CD4-positive, alpha-beta T cell treated with Interferon gamma for 1 hour (primary cell): ENCODE data around the gene AMN.
"Not testable (repeated sequence)": the region's sequence is repeated elsewhere in the genome, so short reads cannot be mapped to it uniquely, and the experiment has no call there.

ENCODE experiments used
- DNase-seq: peaks from one replicate; pipeline ENCODE4 v3.0.0-alpha.2; 2020

The AMN gene

DNA sequence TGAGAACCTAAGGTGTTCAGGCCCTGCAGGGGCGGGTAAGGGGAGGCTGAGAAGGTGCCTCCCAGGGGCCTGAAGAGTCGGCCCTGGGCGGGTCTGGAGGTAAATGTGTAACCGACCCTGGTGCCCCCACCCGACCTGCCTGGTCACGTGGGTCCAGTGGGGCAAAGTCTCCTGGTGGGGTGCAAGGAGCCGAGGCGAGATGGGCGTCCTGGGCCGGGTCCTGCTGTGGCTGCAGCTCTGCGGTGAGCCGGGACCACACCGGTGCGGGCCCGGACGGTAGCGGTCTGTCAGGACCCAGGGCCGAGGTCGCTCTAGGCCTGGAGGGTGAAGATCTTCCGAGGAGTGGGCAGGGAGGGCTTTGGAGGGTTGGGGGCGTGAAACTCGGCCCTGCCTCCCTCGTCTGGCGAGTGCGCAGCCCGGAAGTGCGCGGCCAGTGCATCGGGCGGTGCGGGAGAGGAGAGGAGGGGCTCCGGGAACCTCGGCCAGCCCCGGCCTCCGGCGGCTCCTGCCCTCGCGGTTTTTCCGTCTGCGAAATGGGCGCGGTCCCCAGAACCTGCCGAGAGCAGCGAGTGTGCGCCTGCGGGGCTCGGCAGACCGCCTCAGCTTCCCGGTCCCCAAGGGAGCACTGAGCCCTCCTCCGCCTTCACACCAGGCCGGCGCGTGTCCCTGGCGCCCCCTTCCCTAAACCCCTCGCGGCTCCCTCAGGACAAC lies at the start of gene AMN:
Gene AMN, plus strand, starts transcription at position 174 of the 711 bp plus-strand sequence. Its CDS starts 26 bp downstream, at position 200.
- no peak for DNase-seq

DNA sequence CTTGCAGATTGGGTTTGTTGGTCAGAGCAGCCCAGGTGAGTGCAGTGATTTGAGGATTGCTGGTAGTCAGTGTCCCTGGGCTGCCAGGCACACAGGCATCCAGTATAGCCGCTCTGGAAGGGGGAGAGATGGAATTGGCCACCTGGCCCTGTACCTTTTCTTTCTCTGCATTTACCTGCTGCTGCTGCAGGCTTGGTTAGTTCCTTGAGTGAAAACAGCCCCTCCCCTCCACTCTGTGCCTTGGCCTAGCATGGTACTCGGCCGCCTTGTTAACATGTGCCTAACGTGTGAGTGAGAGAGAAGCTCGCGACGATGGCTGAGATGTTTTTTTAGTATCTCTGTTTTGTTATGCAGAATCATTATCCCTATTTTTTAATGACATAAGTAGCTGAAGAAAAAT lies 49.3 kb upstream of the AMN start:
- DNase-seq, result no peak

GRCh38 chr14:102873546-102874061 lies 48.9 kb upstream of the AMN start:
- DNase-seq, result no peak

GRCh38 chr14:102875652-102876051 lies 46.8 kb upstream of the AMN start:
- DNase-seq, result no peak

GRCh38 chr14:102877511-102877910 lies 45.0 kb upstream of the AMN start:
- DNase-seq, result not testable (repeated sequence)

DNA sequence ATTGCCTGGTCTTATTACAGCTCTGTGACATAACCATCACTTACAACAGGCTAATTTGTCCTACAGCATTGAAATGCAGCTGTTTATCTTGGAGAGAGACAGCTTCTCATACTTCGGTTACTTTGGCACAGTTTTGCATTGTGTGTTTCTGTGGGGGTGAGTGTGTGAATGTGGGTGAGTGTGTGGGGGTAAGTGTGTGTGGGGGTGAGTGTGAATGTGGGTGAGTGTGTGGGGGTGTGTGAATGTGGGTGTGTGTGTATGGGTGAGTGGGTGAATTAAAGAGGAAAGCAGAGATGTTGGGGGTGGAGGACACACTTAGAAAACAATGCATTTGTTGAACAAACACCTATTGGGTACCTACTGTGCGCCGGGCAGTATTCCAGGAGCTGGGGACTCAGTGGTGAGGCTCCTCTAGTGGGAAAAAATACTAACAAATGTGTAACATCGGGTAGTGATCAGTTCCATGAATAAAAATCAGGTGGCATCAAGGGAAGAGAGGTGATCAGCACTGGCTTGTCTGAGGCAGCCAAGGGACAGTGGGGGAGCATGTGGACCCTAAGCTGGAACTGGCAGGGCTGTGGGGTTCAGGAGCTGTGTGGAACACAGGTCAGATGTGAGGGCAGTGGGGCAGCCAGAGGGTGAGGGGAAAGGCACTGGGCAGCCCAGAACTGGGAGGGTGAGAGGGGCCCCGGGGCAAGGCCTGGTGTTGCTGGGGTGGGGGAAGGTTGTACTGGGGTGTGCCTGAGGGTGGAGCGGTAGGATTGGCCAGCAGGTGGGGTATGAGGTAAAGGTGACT lies 44.1 kb upstream of the AMN start:
- no peak for DNase-seq

- no peak for DNase-seq
These were observed 43.4 kb upstream of the AMN start for GRCh38 chr14:102878970-102879460.

- DNase-seq, result no peak
These were observed 40.1 kb upstream of the AMN start for GRCh38 chr14:102882226-102882906.

GRCh38 chr14:102883089-102883541 lies 39.3 kb upstream of the AMN start:
- DNase-seq, result no peak

DNA sequence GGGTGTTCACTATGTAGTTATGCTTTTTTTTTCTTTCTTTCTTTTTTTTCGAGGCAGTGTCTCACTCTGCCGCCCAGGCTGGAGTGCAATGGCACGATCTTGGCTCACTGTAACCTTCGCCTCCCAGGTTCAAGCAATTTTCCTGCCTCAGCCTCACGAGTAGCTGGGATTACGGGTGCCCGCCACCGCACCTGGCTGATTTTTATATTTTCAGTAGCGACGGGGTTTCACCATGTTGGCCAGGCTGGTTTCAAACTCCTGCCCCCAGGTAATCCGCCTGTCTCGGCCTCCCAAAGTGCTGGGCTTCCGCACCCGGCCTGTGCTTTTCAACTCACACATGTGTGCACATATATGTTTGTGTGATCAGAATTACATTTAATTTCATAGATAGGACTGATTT lies 38.9 kb upstream of the AMN start:
- no peak for DNase-seq

- DNase-seq, result no peak
These were observed 36.6 kb upstream of the AMN start for GRCh38 chr14:102885737-102886447.

GRCh38 chr14:102888748-102889147 lies 33.7 kb upstream of the AMN start:
- no peak for DNase-seq

DNA sequence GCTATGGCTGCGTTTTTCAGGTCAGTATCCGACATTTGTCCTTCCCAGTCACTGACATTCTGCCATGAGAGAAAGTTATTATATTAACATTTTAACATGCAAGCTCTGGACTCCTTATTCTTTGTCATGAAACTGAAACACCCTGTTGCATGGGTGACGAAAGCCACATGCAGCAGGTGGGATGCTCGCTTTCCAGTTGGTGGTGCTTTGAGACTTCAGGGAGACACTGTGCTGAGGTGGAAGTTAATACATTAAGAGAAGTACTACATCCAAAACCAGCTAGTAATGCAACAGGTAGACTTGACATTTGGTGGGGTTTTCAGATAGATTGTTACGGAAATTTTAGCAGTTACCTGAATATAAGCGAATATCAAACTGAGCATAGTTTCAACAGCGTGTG lies 32.8 kb upstream of the AMN start:
- no peak for DNase-seq

- DNase-seq, result no peak
These were observed 31.4 kb upstream of the AMN start for GRCh38 chr14:102891111-102891510.

GRCh38 chr14:102891556-102891955 lies 30.9 kb upstream of the AMN start:
- DNase-seq, result no peak

DNA sequence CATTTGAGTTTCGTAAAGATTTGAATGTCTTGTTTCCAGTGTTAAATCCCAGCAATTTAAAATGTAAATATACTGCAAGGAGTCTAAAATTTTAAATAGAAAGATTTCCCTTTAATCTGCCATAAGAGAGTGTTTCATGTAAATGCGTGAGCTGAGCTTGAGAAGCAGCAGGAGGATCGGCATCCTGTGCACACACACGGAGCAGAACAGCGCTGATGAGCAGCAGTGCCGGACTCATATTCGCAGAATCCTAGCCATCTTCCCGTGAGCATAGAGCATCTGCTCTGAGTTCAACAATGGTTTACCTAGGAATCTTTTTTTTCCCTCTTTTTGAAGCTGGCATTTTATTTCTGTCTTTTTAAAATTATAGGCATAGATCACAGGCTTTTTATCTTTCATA lies 29.8 kb upstream of the AMN start:
- no peak for DNase-seq

DNA sequence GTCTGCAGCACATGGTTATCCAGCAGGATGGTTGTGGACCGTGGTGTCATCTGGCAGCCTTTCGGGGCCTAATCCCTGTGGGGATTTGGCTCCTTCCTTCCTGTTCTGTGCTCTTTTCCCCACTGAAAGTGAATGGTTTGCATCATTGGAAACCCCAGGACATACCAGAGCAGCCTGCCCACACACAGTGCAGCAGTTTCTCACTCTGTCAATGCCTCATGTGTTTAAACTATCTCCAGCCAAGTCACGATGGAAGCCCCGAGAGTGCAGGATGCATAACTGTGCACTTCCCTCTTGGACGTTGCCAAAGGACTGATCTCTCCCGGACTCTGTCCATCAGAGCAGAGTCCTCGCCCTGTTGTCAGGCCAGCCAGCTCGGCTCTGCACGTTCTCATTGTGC lies 29.0 kb upstream of the AMN start:
- DNase-seq, result no peak

- not testable (repeated sequence) for DNase-seq
These were observed 25.7 kb upstream of the AMN start for GRCh38 chr14:102896735-102897134.

DNA sequence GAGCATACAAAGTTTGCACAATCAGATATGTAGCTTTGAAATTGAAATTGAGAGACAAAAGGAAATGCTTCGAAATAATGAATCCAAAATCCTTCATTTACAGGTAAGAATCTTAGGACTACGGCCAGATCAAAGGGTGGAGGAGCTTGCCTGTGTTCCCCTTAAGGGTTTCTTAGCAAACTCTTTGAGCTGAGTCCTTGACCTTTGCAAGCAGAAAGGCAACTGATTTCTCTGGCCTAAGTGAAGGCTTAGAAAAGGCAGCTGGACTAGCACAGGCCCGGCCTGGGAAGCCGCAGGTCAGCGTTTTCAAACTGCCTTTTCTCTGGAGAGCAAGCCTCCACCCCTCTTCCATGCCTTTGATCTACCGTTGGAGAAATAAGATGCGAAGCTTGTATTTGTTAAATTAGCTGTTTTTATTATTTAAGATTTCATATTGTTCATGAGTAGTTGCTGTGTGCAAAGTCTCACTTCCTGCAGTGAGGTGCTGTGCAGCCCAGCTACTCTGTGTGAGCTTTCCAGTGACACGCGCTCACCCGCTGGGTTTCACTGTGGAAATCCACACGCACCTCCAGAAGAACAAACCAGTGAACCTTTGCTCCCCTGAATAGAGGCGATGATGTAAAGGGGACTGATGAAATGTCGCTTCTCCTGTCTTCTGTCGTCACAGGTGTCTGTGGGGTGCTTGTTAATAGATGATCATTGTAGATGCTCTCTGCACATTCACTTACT lies 25.0 kb upstream of the AMN start:
- no peak for DNase-seq

- DNase-seq, result no peak
These were observed 24.2 kb upstream of the AMN start for GRCh38 chr14:102898298-102898697.

GRCh38 chr14:102898776-102899515 lies 23.5 kb upstream of the AMN start:
- peak; percentile 36 for DNase-seq
